Liver (tissue), 9 donors: ENCODE data around the gene PRR5L. TPM values are rescaled to one million over a fixed set of nuclear protein-coding genes. Genes with fewer than 3 reads are reported as not detected.
"Not testable (repeated sequence)": the region's sequence is repeated elsewhere in the genome, so short reads cannot be mapped to it uniquely, and the experiment has no call there.

Source experiments
- DNase-seq: peaks from one replicate; pipeline ENCODE4 v3.0.0-alpha.2; 2017; ENCODE audit warnings: low spot score
- H3K27ac ChIP-seq, 2 donors: one replicate each; pipeline ENCODE4 v1.7.0; 2013; ENCODE audit warnings: inconsistent platforms in 2 of 2, low read length in 2 of 2, control low read depth in 1 of 2, low read depth in 1 of 2, mild to moderate bottlenecking in 1 of 2
- H3K27me3 ChIP-seq, 4 donors: one replicate each; pipeline versions ENCODE4 v1.6.1 to v1.7.0; 2013; ENCODE audit warnings: low read length in 3 of 4, inconsistent platforms in 1 of 4, mild to moderate bottlenecking in 1 of 4, moderate library complexity in 1 of 4; ENCODE audit not compliant: control insufficient read depth in 4 of 4, insufficient read depth in 4 of 4
- H3K36me3 ChIP-seq, 4 donors: one replicate each; pipeline versions ENCODE4 v1.6.1 to v1.7.0; 2013; ENCODE audit warnings: low read length in 3 of 4, mild to moderate bottlenecking in 3 of 4, low read depth in 1 of 4, moderate library complexity in 1 of 4; ENCODE audit not compliant: control insufficient read depth in 4 of 4, insufficient read depth in 3 of 4
- H3K4me1 ChIP-seq, 4 donors: one replicate each; pipeline versions ENCODE4 v1.6.1 to v1.7.0; 2013; ENCODE audit warnings: low read length in 3 of 4, mild to moderate bottlenecking in 3 of 4, moderate library complexity in 1 of 4; ENCODE audit not compliant: control insufficient read depth in 4 of 4, insufficient read depth in 4 of 4
- H3K4me3 ChIP-seq, 3 donors: one replicate each; pipeline versions ENCODE4 v1.6.1 to v1.7.0; 2013; ENCODE audit warnings: low read length in 3 of 3, control low read depth in 1 of 3, low read depth in 1 of 3, mild to moderate bottlenecking in 1 of 3
- H3K9ac ChIP-seq, 2 donors: one replicate each; pipeline ENCODE4 v1.7.0; 2013; ENCODE audit warnings: low read length in 2 of 2, mild to moderate bottlenecking in 2 of 2, moderate library complexity in 2 of 2, control low read depth in 1 of 2, low read depth in 1 of 2
- H3K9me3 ChIP-seq, 4 donors: one replicate each; pipeline versions ENCODE4 v1.6.1 to v1.7.0; 2013; ENCODE audit warnings: low read length in 3 of 4; ENCODE audit not compliant: control insufficient read depth in 4 of 4
- ATF3 ChIP-seq: IDR thresholded peaks from 2 replicates; pipeline ENCODE4 v1.6.1; 2016; ENCODE audit warnings: antibody characterized with exemption
- CTCF ChIP-seq: fragments of 150-350 bp; IDR thresholded peaks from 2 replicates; pipeline ENCODE4 v1.5.1; 2017; ENCODE audit warnings: improper control_type of control experiment, low read depth, low read length; ENCODE audit not compliant: missing input control
- EGR1 ChIP-seq, 2 donors: IDR thresholded peaks; 2 replicates each; pipeline ENCODE4 v1.6.1; 2016 to 2018; ENCODE audit warnings: antibody characterized with exemption in 2 of 2, low read depth in 2 of 2
- FOXA1 ChIP-seq: IDR thresholded peaks from 2 replicates; pipeline ENCODE4 v1.6.1; 2016; ENCODE audit warnings: antibody characterized with exemption
- FOXA2 ChIP-seq: IDR thresholded peaks from 2 replicates; pipeline ENCODE4 v1.6.1; 2016; ENCODE audit warnings: antibody characterized with exemption
- GABPA ChIP-seq, 2 donors: IDR thresholded peaks in 1 of 2; conservative IDR thresholded peaks in 1 of 2; 2 replicates each; pipeline ENCODE4 v1.6.1; 2016; ENCODE audit warnings: antibody characterized with exemption in 2 of 2, mild to moderate bottlenecking in 1 of 2, moderate library complexity in 1 of 2
- HNF4A ChIP-seq, 2 donors: conservative IDR thresholded peaks; 2 replicates each; pipeline ENCODE4 v1.6.1; 2016; ENCODE audit warnings: antibody characterized with exemption in 2 of 2, mild to moderate bottlenecking in 2 of 2
- HNF4G ChIP-seq: IDR thresholded peaks from 2 replicates; pipeline ENCODE4 v1.6.1; 2016; ENCODE audit warnings: antibody characterized with exemption
- JUND ChIP-seq, 2 donors: IDR thresholded peaks; 2 replicates each; pipeline ENCODE4 v1.6.1; 2016; ENCODE audit warnings: antibody characterized with exemption in 2 of 2
- MAX ChIP-seq: IDR thresholded peaks from 2 replicates; pipeline ENCODE4 v1.6.1; 2016; ENCODE audit warnings: antibody characterized with exemption
- NR2F2 ChIP-seq: IDR thresholded peaks from 2 replicates; pipeline ENCODE4 v1.6.1; 2016; ENCODE audit warnings: antibody characterized with exemption
- RAD21 ChIP-seq, 2 donors: IDR thresholded peaks; 2 replicates each; pipeline ENCODE4 v1.6.1; 2016; ENCODE audit warnings: antibody characterized with exemption in 2 of 2, mild to moderate bottlenecking in 2 of 2
- REST ChIP-seq: IDR thresholded peaks from 2 replicates; pipeline ENCODE4 v1.6.1; 2016; ENCODE audit warnings: antibody characterized with exemption, mild to moderate bottlenecking
- RXRA ChIP-seq, 2 donors: IDR thresholded peaks; 2 replicates each; pipeline ENCODE4 v1.6.1; 2017 to 2018; ENCODE audit warnings: antibody characterized with exemption in 2 of 2, mild to moderate bottlenecking in 1 of 2
- SP1 ChIP-seq: IDR thresholded peaks from 2 replicates; pipeline ENCODE4 v1.6.1; 2018; ENCODE audit warnings: antibody characterized with exemption, mild to moderate bottlenecking
- TAF1 ChIP-seq: conservative IDR thresholded peaks from 2 replicates; pipeline ENCODE4 v1.6.1; 2016; ENCODE audit warnings: antibody characterized with exemption, mild to moderate bottlenecking
- ZBTB33 ChIP-seq: IDR thresholded peaks from 2 replicates; pipeline ENCODE4 v1.6.1; 2016; ENCODE audit warnings: antibody characterized with exemption
- whole genome bisulfite sequencing: extraction: QIAGEN DNeasy Blood & Tissue Kit; methylation state at CpG from one replicate; pipeline ENCODE4 v1.1.7; 2013; 5-methylcytosine and 5-hydroxymethylcytosine counted together
- polyA plus RNA-seq, 2 donors: library from polyadenylated mRNA; stranded (reverse) in 1 of 2; unstranded in 1 of 2; fragments of 200-250 nt in 1 of 2; fragments of >200 nt in 1 of 2; fragmentation: Nextera tagmentation in 1 of 2; extraction: Ambion mirVana in 1 of 2; gene quantifications; one replicate each; pipeline versions ENCODE4 v1.2.1 to v1.2.3, GENCODE V29; 2013 to 2015
- total RNA-seq, 2 donors: library from RNA; depleted of rRNA; stranded (reverse); fragments of >200 nt; gene quantifications; one replicate each; pipeline ENCODE4 v1.2.3, GENCODE V29; 2014
- donor health status: healthy.
- donor health status: healthy.
- donor health status: healthy.
- donor health status: healthy.
- donor health status: healthy.

The PRR5L gene
- total and polyA plus RNA-seq, 4 donors, result 1.2 to 8.5 (median 4.5) TPM

GRCh38 chr11:36480833-36481232, 184.7 kb downstream of the PRR5L start:
- Histone ChIP-seq H3K27ac (no peak overlapping the region), H3K9me3 (no peaks in the 10 kb centered on the region), H3K4me1 (no peaks in the 10 kb centered on the region), H3K4me3 (no peak overlapping the region), H3K36me3 (peaks cover 0 to 14% (median 7%) of the 10 kb centered on the region in 4 donors), H3K9ac (no peak overlapping the region), H3K27me3 (no peaks in the 10 kb centered on the region)
- DNase-seq, result no peak
- TF ChIP-seq FOXA1, result no peak
- no peak for TF ChIP-seq HNF4A (conservative IDR thresholded peaks at IDR 0.05)
- no peak for TF ChIP-seq MAX
- TF ChIP-seq NR2F2, result no peak
- TF ChIP-seq ZBTB33, result no peak
- TF ChIP-seq ATF3, result no peak
- TF ChIP-seq CTCF, result no peak
- no peak for TF ChIP-seq HNF4G
- no peak for TF ChIP-seq RAD21 (IDR thresholded peaks at IDR 0.05)
- no peak for TF ChIP-seq GABPA (IDR thresholded peaks at IDR 0.05 in 1 of 2, conservative IDR thresholded peaks at IDR 0.05 in 1 of 2)
- no peak for TF ChIP-seq REST
- no peak for TF ChIP-seq TAF1
- TF ChIP-seq FOXA2, result no peak
- no peak for TF ChIP-seq RXRA (IDR thresholded peaks at IDR 0.05)
- TF ChIP-seq JUND (IDR thresholded peaks at IDR 0.05), result no peak
- TF ChIP-seq SP1, result no peak
- TF ChIP-seq EGR1 (IDR thresholded peaks at IDR 0.05; ENCODE audit: low read depth in 2 of 2), result no peak

GRCh38 chr11:36483042-36483441, 187.0 kb downstream of the PRR5L start:
- H3K27ac ChIP-seq, H3K9ac ChIP-seq, H3K4me3 ChIP-seq, DNase-seq, H3K4me1 ChIP-seq, H3K27me3 ChIP-seq, H3K9me3 ChIP-seq: not testable (repeated sequence)
- peaks cover 0 to 22% (median 12%) of the 10 kb centered on the region in 4 donors for H3K36me3 ChIP-seq
- WGBS, result 92% methylated on average over 3 of the region's 4 CpGs
